Naive B cell (primary cell): ENCODE measurements around the gene GRAMD2B. TPM values are rescaled to one million over a fixed set of nuclear protein-coding genes. Genes with fewer than 3 reads are reported as not detected.
A peak's percentile ranks its signal among the peaks of the same experiment; 100 is the strongest.

ENCODE experiments used
- ATAC-seq, 2 donors: fragments of 150-1000 bp; cut with Tn5 transposase; 2 replicates each; pipeline ENCODE4 v1.10.0; 2021; ENCODE audit warnings: low read depth in 2 of 2, mild to moderate bottlenecking in 2 of 2, moderate library complexity in 2 of 2
- DNase-seq: peaks from one replicate; pipeline ENCODE4 v3.0.0; 2022
- H3K27ac Mint-ChIP-seq, 6 donors: one replicate each; pipeline ENCODE4 v1.8.0; 2020 to 2022; ENCODE audit warnings: mild to moderate bottlenecking in 6 of 6, mixed read lengths in 6 of 6, moderate library complexity in 5 of 6, inconsistent platforms in 2 of 6
- H3K27me3 Mint-ChIP-seq, 3 donors: one replicate each; pipeline ENCODE4 v1.8.0; 2021 to 2022; ENCODE audit warnings: mixed read lengths in 3 of 3, mild to moderate bottlenecking in 1 of 3
- H3K36me3 Mint-ChIP-seq, 2 donors: one replicate each; pipeline ENCODE4 v1.8.0; 2020 to 2022; ENCODE audit warnings: mixed read lengths in 2 of 2, inconsistent platforms in 1 of 2, mild to moderate bottlenecking in 1 of 2
- H3K4me1 Mint-ChIP-seq, 3 donors: one replicate each; pipeline ENCODE4 v1.8.0; 2020 to 2022; ENCODE audit warnings: mixed read lengths in 3 of 3, inconsistent platforms in 1 of 3, mild to moderate bottlenecking in 1 of 3, moderate library complexity in 1 of 3
- H3K4me3 Mint-ChIP-seq, 8 donors: one replicate each; pipeline ENCODE4 v1.8.0; 2020 to 2022; ENCODE audit warnings: mild to moderate bottlenecking in 8 of 8, mixed read lengths in 8 of 8, moderate library complexity in 8 of 8, inconsistent platforms in 2 of 8
- H3K9me3 Mint-ChIP-seq, 7 donors: one replicate each; pipeline ENCODE4 v1.8.0; 2020 to 2022; ENCODE audit warnings: mixed read lengths in 7 of 7, mild to moderate bottlenecking in 5 of 7, inconsistent platforms in 2 of 7, moderate library complexity in 1 of 7
- polyA plus RNA-seq, 6 donors: library from polyadenylated mRNA; unstranded; fragments of 300-500 nt; fragmentation: Illumina TruSeq; gene quantifications; one replicate each; pipeline ENCODE4 v1.2.3, GENCODE V29; 2021; ENCODE audit warnings: low read depth in 6 of 6

GRAMD2B gene
- polyA plus RNA-seq, 6 donors from 2014 or later, result 0.65 to 2.6 (median 1.2) TPM

DNA sequence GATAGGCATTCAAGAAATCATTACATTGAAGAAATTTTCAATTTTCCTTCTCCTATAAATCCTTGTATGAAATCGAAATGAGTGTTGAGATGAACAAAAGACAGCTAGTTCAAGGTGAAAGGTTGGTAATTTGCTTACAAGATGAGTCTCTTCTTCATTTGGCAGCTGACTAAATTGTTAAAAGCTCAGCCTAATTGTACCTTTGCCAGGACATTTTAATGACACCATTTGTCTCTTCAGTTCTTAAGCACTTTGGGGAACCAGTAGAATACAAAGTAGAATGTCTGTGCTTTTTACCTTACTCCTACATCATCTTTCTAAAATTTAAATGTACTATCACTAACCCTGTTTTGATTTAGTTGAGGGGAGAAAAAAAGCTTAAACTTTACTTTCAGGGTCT is 59.4 kb downstream of the GRAMD2B start:
- ATAC-seq (no peak), DNase-seq (no peak)
- Mint-ChIP-seq H3K27ac (no peak overlapping the region), H3K4me1 (no peaks in the 10 kb centered on the region), H3K36me3 (peaks cover 0 to 12% of the 10 kb centered on the region in 2 donors), H3K27me3 (no peaks in the 10 kb centered on the region), H3K4me3 (no peak overlapping the region), H3K9me3 (no peaks in the 10 kb centered on the region)

DNA sequence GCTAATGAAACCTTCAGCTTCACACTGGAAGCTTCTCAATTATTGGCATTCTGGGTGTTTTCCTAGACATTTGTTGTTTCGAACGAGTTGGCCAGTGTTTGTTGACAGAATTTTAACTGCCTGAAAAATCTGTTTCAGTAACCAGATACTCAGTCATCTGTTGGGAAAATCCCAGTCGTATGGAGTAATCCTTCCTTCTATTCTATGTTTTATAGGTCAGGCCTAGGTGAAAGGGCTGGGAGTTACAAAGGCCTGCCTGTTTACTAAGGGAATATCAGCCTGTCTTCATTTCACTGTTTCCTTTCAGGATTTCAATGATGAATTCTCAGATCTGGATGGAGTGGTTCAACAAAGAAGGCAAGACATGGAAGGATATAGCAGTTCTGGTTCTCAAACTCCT is 59.9 kb downstream of the GRAMD2B start:
- Mint-ChIP-seq H3K4me3 (no peak overlapping the region), H3K27ac (no peak overlapping the region), H3K4me1 (no peaks in the 10 kb centered on the region), H3K36me3 (peaks cover 0 to 12% of the 10 kb centered on the region in 2 donors), H3K9me3 (no peaks in the 10 kb centered on the region), H3K27me3 (no peaks in the 10 kb centered on the region)
- DNase-seq (no peak), ATAC-seq (no peak)

DNA sequence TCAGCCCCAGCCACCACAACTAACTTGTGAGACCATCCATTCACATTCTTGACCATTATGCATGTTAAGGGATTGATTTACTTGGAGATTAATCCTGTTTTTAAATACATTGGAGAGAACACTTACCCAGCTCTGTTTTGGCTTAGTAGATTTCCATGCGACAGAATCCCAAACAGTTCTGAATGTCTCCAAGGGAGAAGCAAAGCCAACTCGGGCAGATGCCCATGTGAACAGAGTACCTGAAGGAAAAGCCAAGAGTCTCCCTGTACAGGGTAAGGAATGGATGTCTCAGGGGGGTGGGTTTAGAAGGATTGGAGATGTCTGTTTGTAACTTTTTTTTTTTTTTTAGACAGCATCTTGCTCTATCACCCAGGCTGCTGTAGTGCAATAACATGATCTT is 61.0 kb downstream of the GRAMD2B start:
- Mint-ChIP-seq H3K4me3 (no peak overlapping the region), H3K27ac (no peak overlapping the region), H3K9me3 (no peaks in the 10 kb centered on the region), H3K36me3 (peaks cover 0 to 12% of the 10 kb centered on the region in 2 donors), H3K4me1 (no peaks in the 10 kb centered on the region), H3K27me3 (no peaks in the 10 kb centered on the region)
- ATAC-seq (no peak), DNase-seq (no peak)

DNA sequence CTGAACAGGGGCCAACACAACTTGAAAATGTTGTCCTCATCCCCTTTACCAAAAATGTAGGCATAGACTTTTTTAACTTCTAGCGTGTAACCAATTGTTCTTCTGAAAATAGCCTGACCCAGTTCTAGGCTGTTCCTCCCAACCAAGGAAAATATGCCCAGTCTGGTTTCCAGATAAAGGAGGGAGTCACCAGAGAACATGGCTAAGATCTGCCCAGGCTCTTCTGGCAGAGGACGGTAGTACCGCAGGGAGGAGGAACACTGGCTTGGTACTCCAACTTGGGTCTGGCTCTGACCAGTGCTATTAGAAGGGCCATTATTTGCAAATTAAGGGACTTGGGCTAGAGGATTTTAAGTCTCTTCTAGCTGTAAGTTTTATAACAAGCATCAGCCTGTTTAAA is 63.1 kb downstream of the GRAMD2B start:
- ATAC-seq, result no peak
- H3K36me3 Mint-ChIP-seq, result peaks cover 0 to 5% of the 10 kb centered on the region in 2 donors
- H3K9me3 Mint-ChIP-seq, result no peaks in the 10 kb centered on the region
- H3K27ac Mint-ChIP-seq, result no peak overlapping the region
- H3K4me1 Mint-ChIP-seq, result no peaks in the 10 kb centered on the region
- no peaks in the 10 kb centered on the region for H3K27me3 Mint-ChIP-seq
- H3K4me3 Mint-ChIP-seq, result no peak overlapping the region
- DNase-seq, result no peak

DNA sequence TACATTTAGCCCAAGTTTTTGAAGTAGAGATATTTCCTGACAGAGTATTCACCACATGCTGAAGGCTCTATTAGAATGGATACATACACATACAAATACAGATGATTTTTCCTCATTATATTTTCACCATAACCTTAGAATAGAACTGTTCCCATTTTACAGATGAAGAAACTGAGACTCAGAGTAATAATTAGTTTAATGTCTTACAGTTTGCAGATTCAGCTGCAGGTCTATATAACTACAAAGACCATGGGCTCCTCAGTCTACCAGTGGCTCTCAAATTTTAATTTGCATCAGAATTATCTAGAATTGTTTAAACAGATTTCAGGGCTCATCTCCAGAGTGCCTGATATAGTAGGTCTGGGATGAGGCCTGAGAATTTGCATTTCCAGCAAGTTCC is 64.4 kb downstream of the GRAMD2B start:
- Mint-ChIP-seq H3K27ac (no peak overlapping the region), H3K36me3 (peaks cover 0 to 5% of the 10 kb centered on the region in 2 donors), H3K4me1 (no peaks in the 10 kb centered on the region), H3K9me3 (no peaks in the 10 kb centered on the region), H3K27me3 (no peaks in the 10 kb centered on the region), H3K4me3 (no peak overlapping the region)
- ATAC-seq, result no peak
- no peak for DNase-seq

DNA sequence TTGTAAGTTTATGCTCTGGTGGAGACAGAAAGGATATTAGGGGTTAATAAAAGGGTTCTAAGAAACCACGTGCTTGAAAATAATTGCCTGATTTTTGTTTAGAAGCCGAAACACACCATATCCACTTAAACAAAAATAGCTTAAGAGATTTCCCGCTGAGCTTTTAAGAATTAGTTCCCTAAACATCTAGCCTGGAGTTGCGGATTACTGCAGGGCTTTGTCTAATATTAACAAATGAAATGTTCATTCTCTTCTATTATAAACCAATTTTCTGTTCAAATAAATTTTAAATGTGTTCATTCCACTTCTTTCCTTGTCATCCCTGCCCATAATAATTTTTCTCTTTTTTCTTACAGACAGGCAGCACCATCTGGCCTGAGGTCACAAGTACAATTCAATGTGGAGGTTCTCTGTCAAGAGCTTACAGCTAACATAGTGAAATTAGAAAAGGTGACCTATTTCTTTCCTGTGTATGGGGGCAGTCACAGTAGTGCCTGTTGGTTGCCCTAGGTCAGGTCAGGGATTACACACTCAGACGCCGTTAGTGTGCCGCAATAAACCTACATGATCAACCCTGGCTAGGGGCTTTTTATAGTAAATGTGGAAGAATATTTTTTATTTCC is 65.3 kb downstream of the GRAMD2B start:
- no peaks in the 10 kb centered on the region for H3K9me3 Mint-ChIP-seq
- no peak for DNase-seq
- no peak overlapping the region for H3K4me3 Mint-ChIP-seq
- ATAC-seq, result no peak
- H3K27ac Mint-ChIP-seq, result no peak overlapping the region
- H3K4me1 Mint-ChIP-seq, result no peaks in the 10 kb centered on the region
- H3K27me3 Mint-ChIP-seq, result no peaks in the 10 kb centered on the region
- H3K36me3 Mint-ChIP-seq, result no peaks in the 10 kb centered on the region

DNA sequence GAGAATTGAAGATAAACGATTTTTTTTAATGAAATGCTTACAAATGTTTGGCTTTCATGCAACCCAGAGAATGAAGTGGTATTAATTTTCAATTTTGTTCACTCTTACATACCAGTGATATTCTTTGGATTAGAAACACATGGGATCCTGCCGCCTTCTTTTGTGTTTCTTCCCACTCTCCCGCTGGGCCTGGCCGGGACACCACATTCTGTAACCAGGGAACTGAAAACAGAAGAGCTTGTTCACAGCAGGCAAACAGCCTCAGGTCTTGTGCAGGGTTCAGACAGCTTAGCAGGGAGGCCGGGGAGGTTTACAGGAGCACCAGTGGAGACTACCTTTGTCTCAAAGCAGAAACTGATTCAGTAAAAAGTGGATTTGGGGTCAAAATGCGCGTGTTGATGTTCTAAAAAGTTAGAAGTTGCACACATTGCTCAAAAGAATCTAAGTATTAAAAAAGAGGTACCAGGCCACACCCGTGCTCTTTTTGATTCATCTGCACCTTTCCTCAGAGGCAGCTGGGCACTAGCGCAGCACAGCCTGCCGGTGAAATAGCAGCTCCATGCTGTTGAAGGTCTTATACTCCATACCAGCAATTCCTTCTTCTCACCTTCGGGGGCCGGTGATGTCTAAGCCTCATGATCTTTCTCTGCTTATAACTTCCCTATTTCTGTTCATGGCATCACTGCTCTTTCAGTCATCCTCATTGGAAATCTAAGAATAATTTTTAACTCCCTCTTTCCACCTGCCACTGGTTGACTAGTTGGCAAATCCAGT is 67.1 kb downstream of the GRAMD2B start:
- Mint-ChIP-seq H3K27ac (no peak overlapping the region), H3K4me3 (no peak overlapping the region), H3K36me3 (no peaks in the 10 kb centered on the region), H3K27me3 (no peaks in the 10 kb centered on the region), H3K4me1 (no peaks in the 10 kb centered on the region), H3K9me3 (no peaks in the 10 kb centered on the region)
- ATAC-seq, result no peak
- no peak for DNase-seq

DNA sequence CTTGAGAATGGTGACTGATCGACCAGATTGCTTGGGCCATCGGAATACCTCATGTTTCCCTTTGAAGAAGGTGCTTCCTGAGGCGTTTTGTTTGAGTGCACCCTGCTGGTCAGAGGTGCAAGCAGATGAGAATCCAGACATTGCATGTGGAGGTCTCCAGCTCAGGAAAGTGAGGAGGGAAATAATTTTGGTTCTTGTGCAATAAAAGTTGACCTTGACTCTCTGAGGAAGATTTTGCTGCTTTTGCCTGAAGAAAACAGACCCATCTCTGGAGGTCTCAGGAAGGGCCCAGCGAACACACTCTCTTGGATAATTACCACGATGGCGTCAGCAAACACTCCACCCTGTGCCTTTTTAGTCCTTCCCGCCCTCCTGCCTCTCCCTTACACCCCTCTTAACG is 69.7 kb downstream of the GRAMD2B start:
- no peaks in the 10 kb centered on the region for H3K4me1 Mint-ChIP-seq
- no peaks in the 10 kb centered on the region for H3K9me3 Mint-ChIP-seq
- ATAC-seq (no peak), DNase-seq (no peak)
- no peaks in the 10 kb centered on the region for H3K27me3 Mint-ChIP-seq
- H3K36me3 Mint-ChIP-seq, result no peaks in the 10 kb centered on the region
- no peak overlapping the region for H3K27ac Mint-ChIP-seq
- no peak overlapping the region for H3K4me3 Mint-ChIP-seq

DNA sequence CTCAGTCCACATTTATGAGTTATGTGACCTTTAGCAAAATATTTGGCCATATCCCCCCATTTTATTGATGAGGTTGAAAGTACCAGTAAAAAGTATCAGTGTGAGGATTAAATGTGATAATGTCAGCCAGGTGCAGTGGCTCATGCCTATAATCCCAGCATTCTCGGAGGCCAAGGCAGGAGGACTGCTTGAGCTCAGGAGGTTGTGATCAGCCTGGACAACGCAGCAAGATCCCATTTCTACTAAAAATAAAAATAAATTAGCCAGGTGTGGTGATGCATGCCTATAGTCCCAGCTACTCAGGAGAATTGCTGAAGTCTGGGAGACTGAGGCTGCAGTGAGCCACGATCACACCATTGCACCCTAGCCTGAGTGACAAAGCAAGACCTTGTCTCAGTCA is 71.2 kb downstream of the GRAMD2B start:
- Mint-ChIP-seq H3K36me3 (no peaks in the 10 kb centered on the region), H3K27me3 (peaks cover 0 to 3% (median 0%) of the 10 kb centered on the region in 3 donors), H3K4me3 (no peak overlapping the region), H3K9me3 (no peaks in the 10 kb centered on the region), H3K4me1 (peaks cover 0 to under 1% (median 0%) of the 10 kb centered on the region in 3 donors), H3K27ac (no peak overlapping the region)
- DNase-seq (no peak), ATAC-seq (no peak)

DNA sequence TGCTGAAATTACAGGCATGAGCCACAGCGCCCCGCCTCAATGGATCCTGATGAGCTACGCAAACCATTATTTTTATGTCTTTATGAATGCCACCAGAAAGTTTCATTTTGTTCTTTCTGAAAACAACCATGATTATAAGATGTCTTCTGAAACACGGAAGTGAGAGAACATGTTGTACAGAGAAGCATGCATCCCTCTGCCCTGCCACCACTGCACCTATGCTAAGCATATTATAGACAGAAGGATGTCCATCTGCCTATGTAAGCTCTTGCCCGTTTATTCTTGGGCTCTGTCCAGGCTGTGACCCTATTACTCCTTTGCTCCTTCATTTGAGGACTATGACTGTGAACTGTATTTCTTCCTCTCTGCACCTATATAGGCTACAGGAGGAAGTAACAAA is 74.3 kb downstream of the GRAMD2B start:
- Mint-ChIP-seq H3K4me3 (no peak overlapping the region), H3K27ac (no peak overlapping the region), H3K4me1 (peaks cover 0 to 7% (median 5%) of the 10 kb centered on the region in 3 donors), H3K9me3 (no peaks in the 10 kb centered on the region), H3K36me3 (no peaks in the 10 kb centered on the region), H3K27me3 (peaks cover 0 to 9% (median 4%) of the 10 kb centered on the region in 3 donors)
- no peak for ATAC-seq
- DNase-seq, result no peak

DNA sequence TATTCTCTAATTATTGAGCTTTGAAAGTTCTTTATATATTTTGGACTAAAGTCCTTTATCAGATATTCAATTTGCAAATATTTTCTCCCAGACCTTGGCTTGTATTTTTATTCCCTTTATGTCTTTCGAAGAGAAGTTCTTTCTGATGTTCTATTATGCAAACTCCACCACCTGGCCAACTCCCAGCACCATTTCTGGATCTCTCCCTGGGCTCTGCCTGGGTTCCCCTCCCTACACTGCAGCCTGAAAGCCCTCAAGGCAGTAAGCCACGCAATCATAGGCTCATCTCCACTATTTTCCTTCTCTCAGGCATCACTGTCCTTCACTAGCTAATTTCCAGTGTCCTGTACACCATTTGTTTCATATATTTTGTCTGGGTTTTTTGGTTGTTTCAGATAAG is 76.1 kb downstream of the GRAMD2B start:
- Mint-ChIP-seq H3K27me3 (peaks cover 0 to 9% (median 4%) of the 10 kb centered on the region in 3 donors), H3K36me3 (no peaks in the 10 kb centered on the region), H3K9me3 (no peaks in the 10 kb centered on the region), H3K4me3 (no peak overlapping the region), H3K27ac (peak overlapping the region in 2 of 6 donors; percentile 55 to 74), H3K4me1 (peaks cover 0 to 7% (median 5%) of the 10 kb centered on the region in 3 donors)
- DNase-seq (no peak), ATAC-seq (no peak)

DNA sequence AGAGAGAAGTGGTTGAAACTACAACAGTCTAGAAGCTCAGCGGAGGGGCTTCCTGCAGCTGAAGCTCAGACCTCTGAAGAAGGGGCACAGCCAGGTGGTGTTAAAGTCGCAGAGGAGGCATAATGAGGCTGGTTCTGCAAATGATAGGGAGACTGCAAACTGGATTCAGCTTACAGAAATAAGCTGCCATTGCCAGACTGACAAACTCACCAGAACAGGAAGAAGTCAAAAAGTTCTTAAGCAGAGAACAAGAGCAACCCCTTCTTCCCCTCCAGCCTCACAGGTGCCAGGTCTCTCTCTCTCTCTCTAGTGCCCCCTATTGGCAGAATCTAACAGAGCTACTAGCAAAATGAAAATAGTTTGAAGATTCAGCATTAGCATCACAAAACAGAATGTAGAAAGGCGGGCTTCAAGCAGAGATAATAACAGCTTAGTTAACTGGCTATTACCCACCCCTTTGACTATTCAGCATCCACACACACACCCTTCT is 76.7 kb downstream of the GRAMD2B start:
- Mint-ChIP-seq H3K27me3 (peaks cover 0 to 9% (median 4%) of the 10 kb centered on the region in 3 donors), H3K4me3 (no peak overlapping the region), H3K9me3 (no peaks in the 10 kb centered on the region), H3K36me3 (no peaks in the 10 kb centered on the region), H3K27ac (peak overlapping the region in 1 of 6 donors; percentile 66), H3K4me1 (peaks cover 0 to 7% (median 5%) of the 10 kb centered on the region in 3 donors)
- DNase-seq, result peak; percentile 7
- peak; percentile 40 to 49 for ATAC-seq

DNA sequence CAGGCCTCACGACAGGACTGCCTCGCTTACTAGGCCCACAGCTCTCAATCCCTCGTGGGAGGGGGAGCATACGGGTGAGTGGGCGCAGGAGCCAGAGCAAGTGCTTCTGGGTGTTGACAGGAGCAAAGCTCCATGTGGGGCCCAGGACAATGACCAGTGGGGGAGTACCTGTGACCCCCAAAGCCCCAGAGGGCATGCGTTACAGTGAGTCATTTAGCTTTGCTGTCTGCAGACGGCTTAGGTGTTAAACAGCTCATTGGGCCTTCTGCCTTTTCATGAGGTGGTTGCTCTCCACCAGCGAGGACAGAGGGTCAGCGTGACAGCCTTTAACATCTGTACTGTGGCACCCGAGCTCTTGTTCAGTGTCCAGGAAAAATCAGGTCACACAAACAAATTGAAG is 78.2 kb downstream of the GRAMD2B start:
- no peaks in the 10 kb centered on the region for H3K9me3 Mint-ChIP-seq
- H3K36me3 Mint-ChIP-seq, result no peaks in the 10 kb centered on the region
- peaks cover 0 to 9% (median 4%) of the 10 kb centered on the region in 3 donors for H3K27me3 Mint-ChIP-seq
- peaks cover 0 to 7% (median 5%) of the 10 kb centered on the region in 3 donors for H3K4me1 Mint-ChIP-seq
- H3K4me3 Mint-ChIP-seq, result no peak overlapping the region
- no peak overlapping the region for H3K27ac Mint-ChIP-seq
- DNase-seq (no peak), ATAC-seq (no peak)

DNA sequence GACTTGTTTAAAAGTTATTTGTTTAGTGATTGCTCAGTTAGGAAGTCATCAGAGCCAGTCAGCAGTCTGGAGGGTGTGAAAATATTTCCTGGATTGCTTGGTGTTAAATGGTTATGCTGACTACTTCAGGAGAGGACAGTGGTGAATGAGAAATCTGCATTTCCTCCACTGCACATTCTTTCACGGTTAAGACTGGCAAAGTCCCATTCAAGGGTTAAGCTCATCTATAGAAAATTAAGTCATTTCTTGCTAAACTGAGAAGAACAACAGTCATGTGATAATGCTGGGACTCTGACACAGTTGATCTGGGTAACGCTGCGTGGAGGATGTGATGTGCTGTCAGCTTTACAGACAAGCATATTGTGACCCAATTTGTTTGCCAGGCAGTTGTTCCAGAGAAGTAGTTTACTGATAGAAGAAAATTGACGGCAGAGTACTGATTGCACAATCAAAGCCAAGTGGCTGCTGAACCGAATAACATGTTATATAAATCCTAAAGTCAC is 80.4 kb downstream of the GRAMD2B start:
- H3K27me3 Mint-ChIP-seq, result peaks cover 0 to 9% (median 4%) of the 10 kb centered on the region in 3 donors
- peaks cover 4 to 11% (median 5%) of the 10 kb centered on the region in 3 donors for H3K4me1 Mint-ChIP-seq
- H3K4me3 Mint-ChIP-seq, result no peak overlapping the region
- ATAC-seq, result no peak
- H3K27ac Mint-ChIP-seq, result no peak overlapping the region
- no peaks in the 10 kb centered on the region for H3K36me3 Mint-ChIP-seq
- H3K9me3 Mint-ChIP-seq, result no peaks in the 10 kb centered on the region
- DNase-seq, result no peak
